ENCODE results near the gene POLR2C. TPM values are rescaled to one million over a fixed set of nuclear protein-coding genes. Genes with fewer than 3 reads are reported as not detected.

POLR2C gene
- total RNA-seq, 2 donors from 2014 or later, result 110 to 130 TPM

DNA sequence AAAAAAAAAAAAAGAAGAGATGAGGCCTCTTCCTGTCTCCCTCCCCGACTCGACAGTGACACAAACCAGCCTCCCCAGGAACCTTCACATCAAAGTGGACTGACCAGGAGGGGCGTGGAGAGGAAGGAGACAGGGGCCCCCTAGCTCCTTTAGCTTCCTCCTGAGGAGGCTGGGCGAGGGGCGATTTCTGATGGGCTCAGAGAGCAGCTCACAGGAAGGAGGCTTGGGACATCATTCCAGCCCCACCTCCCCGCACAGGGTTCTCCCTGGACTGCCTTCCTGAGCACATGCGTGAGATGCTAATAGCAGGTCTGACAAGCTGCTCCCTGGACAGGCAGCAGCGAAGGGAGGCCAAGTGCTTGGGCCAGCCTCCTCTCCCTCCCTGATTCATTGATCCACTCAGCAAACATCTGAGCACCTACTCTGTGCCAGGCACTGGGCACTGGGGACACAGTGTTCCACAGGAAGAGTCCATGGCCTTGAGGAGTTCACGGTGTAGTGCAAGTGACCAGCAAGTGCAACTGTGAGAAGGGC is 38.2 kb downstream of the POLR2C start:
- Histone ChIP-seq H3K27ac (no peak overlapping the region), H3K9me3 (no peaks in the 10 kb centered on the region), H3K4me1 (ENCODE audit: control insufficient read depth in 1 of 2, low read depth in 2 of 2) (no peaks in the 10 kb centered on the region), H3K4me3 (no peak overlapping the region), H3K36me3 (no peaks in the 10 kb centered on the region), H3K27me3 (replicated peaks; ENCODE audit: insufficient read depth) (no peaks in the 10 kb centered on the region)
- TF ChIP-seq, protein P1, sequence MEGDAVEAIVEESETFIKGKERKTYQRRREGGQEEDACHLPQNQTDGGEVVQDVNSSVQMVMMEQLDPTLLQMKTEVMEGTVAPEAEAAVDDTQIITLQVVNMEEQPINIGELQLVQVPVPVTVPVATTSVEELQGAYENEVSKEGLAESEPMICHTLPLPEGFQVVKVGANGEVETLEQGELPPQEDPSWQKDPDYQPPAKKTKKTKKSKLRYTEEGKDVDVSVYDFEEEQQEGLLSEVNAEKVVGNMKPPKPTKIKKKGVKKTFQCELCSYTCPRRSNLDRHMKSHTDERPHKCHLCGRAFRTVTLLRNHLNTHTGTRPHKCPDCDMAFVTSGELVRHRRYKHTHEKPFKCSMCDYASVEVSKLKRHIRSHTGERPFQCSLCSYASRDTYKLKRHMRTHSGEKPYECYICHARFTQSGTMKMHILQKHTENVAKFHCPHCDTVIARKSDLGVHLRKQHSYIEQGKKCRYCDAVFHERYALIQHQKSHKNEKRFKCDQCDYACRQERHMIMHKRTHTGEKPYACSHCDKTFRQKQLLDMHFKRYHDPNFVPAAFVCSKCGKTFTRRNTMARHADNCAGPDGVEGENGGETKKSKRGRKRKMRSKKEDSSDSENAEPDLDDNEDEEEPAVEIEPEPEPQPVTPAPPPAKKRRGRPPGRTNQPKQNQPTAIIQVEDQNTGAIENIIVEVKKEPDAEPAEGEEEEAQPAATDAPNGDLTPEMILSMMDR (IDR thresholded peaks at IDR 0.05), result no peak
- DNase-seq (ENCODE audit: low spot score) (no peak), ATAC-seq (ENCODE audit: insufficient number of reproducible peaks, low FRiP score, low read depth) (no peak)

DNA sequence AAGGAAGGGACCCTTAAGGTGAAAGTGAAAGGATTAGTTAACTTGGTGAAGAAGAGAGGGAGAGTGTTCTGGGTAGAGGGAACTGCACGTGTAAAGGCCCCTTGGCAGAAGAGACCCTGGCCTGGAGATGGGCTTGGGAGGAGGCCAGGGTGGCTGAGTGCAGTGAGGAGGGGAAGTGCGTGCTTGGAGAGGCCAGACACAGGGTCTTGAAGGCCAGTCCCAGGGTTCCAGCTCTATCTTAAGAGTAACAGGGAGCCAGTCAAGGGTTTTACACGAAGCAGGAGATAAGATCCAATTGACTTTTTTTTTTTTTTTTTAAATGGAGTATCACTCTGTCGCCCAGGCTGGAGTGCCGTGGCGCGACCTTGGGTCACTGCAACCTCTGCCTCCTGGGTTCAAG is 39.0 kb downstream of the POLR2C start:
- H3K27ac ChIP-seq, result no peak overlapping the region
- H3K4me1 ChIP-seq (ENCODE audit: control insufficient read depth in 1 of 2, low read depth in 2 of 2), result no peaks in the 10 kb centered on the region
- H3K4me3 ChIP-seq, result no peak overlapping the region
- H3K27me3 ChIP-seq (replicated peaks; ENCODE audit: insufficient read depth), result no peaks in the 10 kb centered on the region
- TF ChIP-seq, protein P1 (IDR thresholded peaks at IDR 0.05), result no peak
- no peaks in the 10 kb centered on the region for H3K9me3 ChIP-seq
- no peak for ATAC-seq (ENCODE audit: insufficient number of reproducible peaks, low FRiP score, low read depth)
- H3K36me3 ChIP-seq, result no peaks in the 10 kb centered on the region
- no peak for DNase-seq (ENCODE audit: low spot score)

DNA sequence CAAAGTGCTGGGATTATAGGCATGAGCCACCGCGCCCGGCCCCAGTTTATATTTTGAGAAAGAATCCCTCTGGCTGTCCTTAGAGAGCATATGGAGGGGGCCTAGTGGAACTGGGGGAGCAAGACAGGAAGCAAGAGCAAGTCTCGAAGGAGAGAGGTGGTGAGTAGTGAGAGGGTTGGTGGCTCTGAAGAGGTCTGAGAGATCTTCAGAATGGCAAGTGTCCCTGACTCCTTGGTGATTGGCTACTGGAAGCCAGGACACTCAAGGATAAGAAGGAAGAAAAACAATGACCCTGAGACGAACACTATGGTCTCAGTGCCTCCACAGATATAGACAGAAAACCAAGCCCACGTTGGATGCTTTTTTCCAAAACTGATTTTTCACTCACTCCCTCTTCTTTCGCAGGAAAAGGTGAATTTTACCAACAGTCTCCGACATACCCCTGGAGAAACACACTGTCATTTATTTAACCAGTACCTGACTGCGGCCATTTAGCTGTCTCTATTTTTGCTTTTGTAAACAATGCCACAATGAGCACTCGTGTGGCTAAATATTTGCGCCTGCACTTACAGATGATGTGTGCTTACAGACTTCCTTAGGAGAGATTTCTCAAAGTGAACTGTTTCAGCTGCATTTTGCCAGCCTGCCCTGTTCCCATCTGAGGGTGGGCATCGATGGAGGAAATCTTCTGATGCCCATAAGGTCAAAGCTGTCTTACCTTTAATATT is 39.7 kb downstream of the POLR2C start:
- Histone ChIP-seq H3K9me3 (no peaks in the 10 kb centered on the region), H3K4me1 (ENCODE audit: control insufficient read depth in 1 of 2, low read depth in 2 of 2) (no peaks in the 10 kb centered on the region), H3K36me3 (no peaks in the 10 kb centered on the region), H3K27me3 (replicated peaks; ENCODE audit: insufficient read depth) (no peaks in the 10 kb centered on the region), H3K4me3 (no peak overlapping the region), H3K27ac (no peak overlapping the region)
- DNase-seq (ENCODE audit: low spot score) (no peak), ATAC-seq (ENCODE audit: insufficient number of reproducible peaks, low FRiP score, low read depth) (no peak)
- TF ChIP-seq, protein P1 (IDR thresholded peaks at IDR 0.05), result no peak

DNA sequence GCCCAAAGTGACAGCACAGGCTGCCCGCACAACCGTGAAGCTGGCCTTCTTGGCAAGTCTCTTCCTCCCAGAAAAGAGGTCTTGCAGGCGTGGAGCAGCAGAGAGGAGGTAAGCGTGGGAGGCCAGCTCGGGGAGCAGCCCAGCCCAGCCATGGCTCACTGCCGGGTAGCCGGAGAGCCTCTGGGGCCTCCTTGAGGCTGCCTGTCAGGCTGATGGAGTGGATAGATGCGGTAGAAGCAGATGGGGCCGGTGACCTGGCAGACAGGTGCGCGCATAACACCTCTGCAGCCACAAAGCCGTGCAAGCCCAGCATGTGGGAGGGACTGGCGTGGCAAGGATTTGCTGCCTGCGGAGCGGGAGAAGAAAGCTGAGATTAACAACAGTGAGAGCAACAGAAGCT is 40.9 kb downstream of the POLR2C start:
- Histone ChIP-seq H3K36me3 (no peaks in the 10 kb centered on the region), H3K9me3 (no peaks in the 10 kb centered on the region), H3K27ac (no peak overlapping the region), H3K4me1 (ENCODE audit: control insufficient read depth in 1 of 2, low read depth in 2 of 2) (no peaks in the 10 kb centered on the region), H3K27me3 (replicated peaks; ENCODE audit: insufficient read depth) (no peaks in the 10 kb centered on the region), H3K4me3 (no peak overlapping the region)
- DNase-seq (ENCODE audit: low spot score) (no peak), ATAC-seq (ENCODE audit: insufficient number of reproducible peaks, low FRiP score, low read depth) (no peak)
- TF ChIP-seq, protein P1 (IDR thresholded peaks at IDR 0.05), result no peak

DNA sequence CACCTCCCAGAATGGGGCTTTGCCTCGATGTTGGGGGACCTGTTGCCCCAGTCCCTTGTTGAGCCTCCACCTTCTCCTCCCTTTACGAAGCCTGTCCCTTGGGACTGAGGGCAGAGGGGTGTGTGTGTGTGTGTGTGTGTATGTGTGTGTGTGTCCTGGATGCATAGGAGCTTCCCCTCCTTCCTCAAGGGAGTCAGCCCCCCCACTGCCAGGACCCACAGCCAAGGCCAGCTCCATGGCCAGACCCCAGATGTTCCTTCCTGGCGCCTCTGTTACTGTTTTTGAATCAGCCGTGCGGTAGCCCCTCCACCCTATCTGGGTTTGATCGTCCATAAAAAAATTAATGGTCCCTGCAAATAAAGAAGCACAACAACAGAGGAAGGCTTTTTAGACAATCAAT is 41.5 kb downstream of the POLR2C start:
- no peaks in the 10 kb centered on the region for H3K36me3 ChIP-seq
- H3K9me3 ChIP-seq, result no peaks in the 10 kb centered on the region
- DNase-seq (ENCODE audit: low spot score) (no peak), ATAC-seq (ENCODE audit: insufficient number of reproducible peaks, low FRiP score, low read depth) (no peak)
- no peak overlapping the region for H3K27ac ChIP-seq
- no peak overlapping the region for H3K4me3 ChIP-seq
- H3K27me3 ChIP-seq (replicated peaks; ENCODE audit: insufficient read depth), result no peaks in the 10 kb centered on the region
- no peaks in the 10 kb centered on the region for H3K4me1 ChIP-seq (ENCODE audit: control insufficient read depth in 1 of 2, low read depth in 2 of 2)
- TF ChIP-seq, protein P1 (IDR thresholded peaks at IDR 0.05), result no peak
